HG03060 (cell line): ENCODE measurements around the gene PITX2.

Experiments used
- ATAC-seq: cut with Tn5 transposase; IDR thresholded peaks from one replicate; pipeline ENCODE4 v1.9.1; 2021; ENCODE audit warnings: low read depth, moderate number of reproducible peaks; ENCODE audit not compliant: unreplicated experiment

The PITX2 gene

DNA sequence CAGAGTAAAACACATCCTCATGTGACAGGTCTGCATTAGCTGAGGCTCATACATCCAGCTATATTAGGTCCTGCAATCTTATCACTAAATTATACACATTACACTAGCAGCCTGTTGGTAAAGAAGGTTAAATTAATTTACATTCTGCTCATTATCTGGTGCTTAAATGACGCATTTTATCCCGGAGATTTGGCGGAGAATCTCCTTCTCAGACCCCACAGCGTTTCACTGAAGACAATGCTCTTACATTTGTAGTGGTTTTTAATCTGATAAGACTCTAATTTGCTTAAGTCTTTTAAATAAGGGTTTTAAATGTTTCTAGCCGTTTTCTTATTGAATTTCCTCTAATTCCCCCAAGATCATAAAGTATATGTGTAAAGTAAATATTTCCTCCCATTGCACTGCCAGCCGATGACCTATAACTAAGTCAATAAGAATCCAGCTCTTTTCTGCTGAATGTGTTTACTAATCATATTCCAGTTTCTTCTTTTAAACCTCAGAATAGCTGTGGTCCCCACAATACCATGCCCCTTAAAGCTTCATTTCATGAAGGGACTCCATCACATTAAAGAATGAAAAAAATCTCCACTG lies 2.1 kb upstream of the PITX2 start:
- no peak for ATAC-seq

DNA sequence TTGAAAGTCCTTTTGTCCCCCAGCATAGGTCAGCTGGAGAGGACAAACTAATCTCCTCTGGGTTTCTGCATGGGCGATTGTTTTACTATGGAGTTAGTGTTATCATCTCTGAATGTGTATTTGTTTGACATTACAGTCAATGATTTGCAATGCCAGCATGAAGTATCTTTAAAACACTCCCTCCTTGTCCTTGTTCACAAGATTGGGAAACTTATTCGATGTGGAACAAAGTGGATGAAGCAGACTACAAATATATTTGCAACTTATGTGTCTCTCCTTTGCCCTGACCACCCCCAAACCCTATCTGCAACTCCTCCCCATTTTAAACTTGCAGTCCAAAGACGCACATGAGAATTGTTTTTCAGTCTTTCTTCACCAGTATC lies 1.5 kb upstream of the PITX2 start:
- ATAC-seq, result no peak

DNA sequence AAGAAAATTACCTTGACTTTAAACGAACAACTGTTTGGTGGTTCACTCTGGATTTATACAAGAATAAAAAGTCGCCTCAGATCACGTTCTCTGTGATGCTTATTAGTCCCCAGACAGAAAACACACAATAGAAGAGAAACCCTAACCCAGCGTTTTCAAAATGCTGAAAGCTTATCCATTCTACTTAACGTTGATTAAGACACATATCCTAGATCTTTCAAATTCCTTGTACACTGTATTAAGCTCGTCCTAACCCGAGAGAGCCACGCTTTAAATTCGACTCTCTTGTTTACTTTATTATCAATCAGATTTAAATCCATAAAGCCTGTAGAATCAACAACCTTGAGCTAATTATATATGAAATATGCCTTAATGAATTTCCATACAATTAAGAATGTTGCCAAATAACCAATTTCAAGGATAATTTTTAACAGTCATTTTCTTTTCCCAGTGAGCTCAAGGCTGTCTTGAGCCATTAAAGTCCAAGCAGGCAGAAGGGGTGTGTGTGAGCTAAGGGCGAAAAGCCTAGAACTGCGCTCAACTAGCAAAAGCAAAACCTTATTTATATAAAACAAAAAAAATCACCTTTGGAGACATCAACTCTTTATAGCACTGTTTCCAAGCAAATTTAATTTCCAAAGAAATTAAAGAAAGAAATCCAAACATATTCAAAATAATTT lies 981 bp upstream of the PITX2 start:
- ATAC-seq, result no peak

DNA sequence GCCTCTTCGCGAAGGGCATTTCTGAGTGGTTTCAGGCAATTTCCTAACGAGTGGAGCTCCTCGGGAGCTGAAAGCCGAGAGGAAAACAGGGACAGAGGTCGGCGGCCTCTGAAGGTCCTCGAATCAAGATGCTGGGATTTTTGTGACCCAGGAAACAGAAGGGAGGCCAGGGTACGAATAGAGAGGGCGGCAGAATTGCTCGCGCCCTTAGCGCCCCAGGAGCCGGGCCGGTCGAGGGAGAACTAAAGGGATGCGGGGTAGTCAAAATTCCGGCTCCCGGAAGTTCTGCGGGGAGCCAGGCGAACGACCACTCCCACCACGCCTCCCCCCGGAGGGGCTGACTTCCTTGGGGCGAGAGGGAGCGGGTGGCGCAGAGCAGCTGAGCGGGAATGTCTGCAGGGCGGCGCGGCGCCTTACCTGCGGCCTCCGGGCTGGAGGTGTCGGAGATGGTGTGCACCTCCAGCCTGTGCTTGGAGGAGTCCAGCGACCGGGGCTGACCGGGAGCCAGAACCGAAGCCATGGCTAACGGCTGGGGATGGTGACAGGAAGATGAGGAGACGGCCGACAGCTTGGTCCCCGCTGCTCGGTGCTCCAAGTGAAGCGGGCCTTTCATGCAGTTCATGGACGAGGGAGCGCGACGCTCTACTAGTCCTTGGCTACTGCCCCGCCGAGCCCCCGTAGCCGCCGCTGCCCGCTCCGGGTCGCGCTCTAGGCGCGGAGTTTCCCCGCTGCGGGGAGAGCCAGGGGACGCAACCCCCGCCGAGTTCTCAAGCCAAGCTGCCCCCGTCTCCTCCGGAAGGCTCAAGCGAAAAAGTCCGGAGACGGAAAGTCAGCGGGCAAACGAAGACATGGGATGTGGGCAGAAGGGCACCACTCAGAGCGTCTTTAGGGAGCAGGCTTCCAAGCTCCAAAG lies 782 bp downstream of the PITX2 start:
- ATAC-seq, result no peak

DNA sequence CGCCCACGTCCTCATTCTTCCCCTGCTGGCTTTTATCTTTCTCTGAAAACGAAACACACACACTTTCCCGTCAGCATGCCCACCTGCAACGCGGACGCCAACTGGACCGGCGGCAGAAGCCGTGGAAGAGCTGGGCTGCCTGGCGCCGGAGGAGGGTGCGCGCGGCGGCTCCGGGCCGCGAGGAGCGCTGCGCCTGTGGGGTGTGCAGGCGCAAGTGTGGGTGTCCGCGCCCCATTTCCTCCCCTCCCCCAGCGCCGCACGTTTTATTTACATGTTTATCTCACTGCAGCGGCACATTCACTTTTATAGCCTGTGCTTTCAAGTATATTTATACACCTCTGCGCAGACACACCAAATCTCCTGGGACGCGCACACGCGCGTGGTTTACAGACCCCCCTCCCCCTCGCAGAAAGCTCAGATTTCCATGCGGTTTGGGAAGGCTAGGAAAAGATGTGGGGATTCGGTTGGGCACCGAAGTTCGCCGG lies 1.5 kb downstream of the PITX2 start:
- no peak for ATAC-seq

DNA sequence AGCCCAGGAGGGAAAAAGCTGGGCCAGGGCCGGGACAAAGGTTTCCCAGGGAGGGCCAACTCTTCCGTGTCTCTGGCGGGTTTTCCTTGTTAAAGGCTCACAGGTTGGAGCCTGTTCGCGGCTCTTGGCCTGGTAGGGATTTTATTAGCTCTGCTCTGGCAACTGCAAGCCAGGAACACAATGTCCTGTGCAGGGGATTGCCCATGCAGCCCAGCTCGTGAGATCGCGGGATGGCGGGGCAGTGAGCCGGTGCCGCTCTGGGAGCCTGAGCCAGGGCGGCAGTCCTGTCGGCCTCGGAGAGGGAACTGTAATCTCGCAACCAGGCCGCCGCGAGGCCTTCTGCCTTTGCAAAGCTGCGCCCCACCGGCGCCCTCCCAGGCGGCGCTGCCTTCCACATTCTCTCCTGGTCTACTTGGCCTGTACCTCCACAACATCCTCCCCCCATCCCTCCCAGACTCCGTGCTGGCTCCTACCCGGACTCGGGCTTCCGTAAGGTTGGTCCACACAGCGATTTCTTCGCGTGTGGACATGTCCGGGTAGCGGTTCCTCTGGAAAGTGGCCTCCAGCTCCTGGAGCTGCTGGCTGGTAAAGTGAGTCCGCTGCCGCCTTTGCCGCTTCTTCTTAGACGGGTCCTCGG lies 2.1 kb downstream of the PITX2 start:
- ATAC-seq, result no peak

DNA sequence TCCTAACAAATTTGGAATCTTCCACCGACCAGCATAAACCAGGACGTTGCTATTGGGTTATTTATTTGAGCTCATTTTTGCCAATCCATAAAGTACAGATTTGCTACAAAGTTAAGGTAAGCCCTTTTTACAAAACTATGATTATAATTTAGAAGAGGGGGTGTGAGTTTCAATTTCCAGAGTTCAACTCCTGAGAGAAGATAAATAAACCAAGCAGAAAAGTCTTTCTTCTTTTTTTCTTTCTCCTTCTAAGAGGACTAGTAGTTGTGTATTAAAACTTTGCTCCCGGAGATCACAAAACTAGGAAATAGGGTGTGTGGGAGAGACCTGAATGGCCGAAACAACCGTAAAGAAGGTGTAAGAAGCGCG lies 2.6 kb downstream of the PITX2 start:
- ATAC-seq, result no peak

DNA sequence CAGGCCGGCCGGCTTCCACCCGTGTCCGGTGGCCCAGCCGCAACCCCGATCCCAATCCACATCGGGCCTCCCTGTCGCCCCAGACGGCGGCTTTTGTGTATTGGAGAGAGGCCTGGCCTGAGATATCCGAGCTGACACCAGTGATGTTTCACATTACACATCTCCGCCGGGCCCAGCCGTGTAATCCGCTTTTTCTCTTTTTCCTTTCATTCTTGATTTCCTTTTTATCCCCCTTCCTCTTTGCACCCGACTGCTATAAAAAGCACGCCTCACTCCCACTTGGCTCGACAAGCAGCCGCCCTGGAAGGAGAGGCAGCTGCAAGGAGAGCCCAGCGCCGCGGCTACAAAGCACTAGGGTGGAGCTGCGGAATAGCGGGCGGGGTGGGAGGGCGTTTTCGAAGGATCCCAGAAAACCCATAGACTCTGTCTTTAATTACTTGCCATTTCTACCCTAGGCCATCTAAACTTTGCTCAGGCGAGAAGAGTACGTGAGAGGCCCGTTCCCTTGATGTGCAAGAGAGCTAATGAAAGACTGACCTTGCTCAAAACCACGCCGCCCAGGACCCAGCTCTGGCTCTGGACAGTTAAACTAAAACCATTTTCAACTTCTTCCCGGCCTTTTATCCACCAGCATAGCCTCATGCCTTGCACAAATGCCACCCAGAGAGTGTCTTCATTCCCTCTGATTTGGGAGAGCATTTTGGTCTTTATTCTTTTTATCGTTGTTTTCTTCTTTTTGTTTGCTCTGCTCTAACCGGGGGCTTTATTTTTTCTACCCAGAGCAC lies 3.2 kb downstream of the PITX2 start:
- ATAC-seq, result no peak

DNA sequence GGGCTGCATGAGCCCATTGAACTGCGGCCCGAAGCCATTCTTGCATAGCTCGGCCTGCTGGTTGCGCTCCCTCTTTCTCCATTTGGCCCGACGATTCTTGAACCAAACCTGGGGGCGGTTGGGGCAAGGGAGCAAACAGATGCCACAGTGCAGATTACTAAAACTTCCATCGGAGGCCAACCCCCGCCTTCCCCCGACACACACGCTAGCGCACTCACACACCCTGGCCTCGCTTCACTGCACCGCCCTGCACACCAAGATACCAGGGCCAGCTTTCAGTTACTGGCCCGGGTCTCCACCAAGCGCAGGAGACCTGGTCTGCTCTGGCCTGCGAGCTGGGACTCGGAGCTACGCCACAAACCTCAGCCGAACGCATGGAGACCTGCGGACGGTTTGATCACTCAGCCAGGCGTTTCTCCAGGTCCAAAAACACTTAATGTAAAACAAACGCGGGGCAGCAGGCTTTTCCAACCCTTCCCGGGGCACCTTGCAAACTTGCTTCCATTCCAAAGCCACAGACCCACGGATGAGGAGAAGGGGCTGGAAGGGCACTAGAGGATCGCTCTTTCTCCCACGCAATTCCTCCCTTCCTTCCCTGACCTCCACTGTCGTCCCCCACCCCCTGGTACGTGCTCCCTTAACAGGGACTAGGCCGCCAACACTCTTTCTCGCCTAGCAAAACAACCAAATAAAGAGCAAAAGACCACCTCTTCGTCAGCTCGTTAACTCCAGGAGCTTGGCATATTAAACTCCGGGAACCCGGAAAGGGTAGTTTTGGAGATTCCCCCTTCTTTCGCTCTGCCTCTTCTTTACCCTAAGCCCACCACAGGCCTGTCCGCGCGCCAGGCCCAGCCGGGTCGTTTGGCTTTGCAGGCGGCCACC lies 4.1 kb downstream of the PITX2 start:
- no peak for ATAC-seq

DNA sequence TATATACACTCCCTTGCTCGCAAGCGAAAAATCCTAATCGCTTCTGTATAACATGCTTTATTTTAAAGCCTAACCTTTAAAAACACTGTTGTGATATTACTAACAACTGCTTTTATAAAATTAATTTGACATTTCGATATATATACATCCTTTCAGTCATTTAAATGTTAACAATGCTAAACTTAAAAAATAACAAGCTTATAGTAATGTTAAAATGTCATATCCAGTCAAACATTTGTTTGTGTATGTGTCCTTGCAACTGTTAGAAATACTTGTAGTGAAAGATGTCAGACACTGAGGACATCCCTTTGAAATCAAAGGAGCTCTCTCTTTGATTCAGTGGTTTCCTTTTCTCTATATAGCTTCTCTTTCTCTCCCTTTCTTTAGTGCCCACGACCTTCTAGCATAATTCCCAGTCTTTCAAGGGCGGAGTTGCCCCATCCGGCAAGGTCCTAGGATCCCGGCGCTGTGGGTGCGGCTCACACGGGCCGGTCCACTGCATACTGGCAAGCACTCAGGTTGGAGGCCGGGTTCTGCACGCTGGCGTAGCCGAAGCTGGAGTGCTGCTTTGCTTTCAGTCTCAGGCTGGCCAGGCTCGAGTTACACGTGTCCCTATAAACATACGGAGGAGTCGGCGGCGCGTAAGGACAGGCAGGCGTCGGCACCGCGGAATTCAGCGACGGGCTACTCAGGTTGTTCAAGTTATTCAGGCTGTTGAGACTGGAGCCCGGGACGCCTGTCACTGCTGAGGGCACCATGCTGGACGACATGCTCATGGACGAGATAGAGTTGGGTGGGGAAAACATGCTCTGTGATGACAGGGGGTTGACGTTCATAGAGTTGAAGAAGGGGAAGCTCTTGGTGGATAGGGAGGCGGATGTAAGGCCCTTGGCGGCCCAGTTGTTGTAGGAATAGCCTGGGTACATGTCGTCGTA lies 5.0 kb downstream of the PITX2 start:
- no peak for ATAC-seq

DNA sequence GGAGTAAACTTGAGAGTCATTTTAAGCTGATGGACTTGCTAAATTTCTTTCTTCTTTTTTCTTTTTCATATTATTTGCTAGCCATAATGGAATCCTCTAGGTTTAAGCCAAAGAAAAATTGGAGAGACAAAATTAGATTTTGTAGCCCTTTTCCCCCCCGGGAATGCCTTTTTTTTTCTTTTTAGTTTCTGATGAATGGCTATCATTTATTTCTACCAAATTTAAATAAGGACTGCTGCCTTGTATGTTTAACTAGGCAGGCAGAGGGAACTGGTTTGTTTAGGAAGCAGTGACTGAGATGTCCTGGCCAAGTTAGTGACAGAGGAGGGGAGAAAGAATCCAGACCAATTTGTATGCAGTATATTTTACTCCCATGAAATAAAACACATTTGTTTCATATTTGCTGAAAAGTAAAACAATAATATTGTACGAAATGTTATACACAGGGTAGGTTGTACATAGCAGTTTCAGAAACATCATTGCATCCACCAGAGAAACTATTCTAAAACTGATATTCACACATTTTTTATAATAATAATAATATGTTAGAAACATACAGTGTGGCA lies 5.7 kb downstream of the PITX2 start:
- no peak for ATAC-seq

DNA sequence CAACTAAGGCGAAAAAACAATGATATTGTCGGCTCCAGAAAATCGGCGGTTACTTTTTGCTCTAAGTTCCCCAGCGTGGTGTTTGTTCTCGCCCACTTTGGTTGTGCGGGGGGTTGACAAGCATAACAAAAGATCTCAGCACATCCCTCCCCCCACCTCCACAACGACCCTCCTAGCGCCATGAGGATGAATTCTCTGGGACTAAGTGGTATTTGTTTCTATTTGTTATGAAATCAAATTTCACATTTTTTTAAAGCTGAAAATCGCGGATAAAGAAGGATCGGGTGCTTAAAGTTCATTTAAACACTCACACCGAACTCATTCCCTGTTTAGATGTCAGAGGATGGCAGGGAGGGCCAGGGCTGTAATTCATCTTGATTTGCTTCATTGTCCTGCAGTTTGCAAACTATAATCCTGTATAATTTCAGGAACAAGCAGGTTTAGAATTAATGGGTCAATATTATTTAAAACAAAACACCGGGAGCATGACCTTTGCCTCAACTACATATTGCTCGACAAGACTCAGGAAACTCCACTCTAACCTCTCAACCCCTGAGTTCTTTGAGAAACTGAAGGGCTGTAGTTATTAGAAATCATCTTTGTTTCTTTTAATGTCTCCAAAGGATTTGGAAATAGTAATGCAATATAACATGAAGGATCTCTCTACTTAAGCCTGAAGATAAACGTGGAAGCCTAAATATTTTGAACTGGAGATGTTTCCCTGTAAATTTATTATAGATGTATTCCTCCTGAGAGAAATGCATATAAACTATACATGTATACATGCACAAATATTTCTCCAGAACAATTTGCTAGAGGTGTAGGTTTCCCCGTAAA lies 6.4 kb downstream of the PITX2 start:
- ATAC-seq, result no peak

DNA sequence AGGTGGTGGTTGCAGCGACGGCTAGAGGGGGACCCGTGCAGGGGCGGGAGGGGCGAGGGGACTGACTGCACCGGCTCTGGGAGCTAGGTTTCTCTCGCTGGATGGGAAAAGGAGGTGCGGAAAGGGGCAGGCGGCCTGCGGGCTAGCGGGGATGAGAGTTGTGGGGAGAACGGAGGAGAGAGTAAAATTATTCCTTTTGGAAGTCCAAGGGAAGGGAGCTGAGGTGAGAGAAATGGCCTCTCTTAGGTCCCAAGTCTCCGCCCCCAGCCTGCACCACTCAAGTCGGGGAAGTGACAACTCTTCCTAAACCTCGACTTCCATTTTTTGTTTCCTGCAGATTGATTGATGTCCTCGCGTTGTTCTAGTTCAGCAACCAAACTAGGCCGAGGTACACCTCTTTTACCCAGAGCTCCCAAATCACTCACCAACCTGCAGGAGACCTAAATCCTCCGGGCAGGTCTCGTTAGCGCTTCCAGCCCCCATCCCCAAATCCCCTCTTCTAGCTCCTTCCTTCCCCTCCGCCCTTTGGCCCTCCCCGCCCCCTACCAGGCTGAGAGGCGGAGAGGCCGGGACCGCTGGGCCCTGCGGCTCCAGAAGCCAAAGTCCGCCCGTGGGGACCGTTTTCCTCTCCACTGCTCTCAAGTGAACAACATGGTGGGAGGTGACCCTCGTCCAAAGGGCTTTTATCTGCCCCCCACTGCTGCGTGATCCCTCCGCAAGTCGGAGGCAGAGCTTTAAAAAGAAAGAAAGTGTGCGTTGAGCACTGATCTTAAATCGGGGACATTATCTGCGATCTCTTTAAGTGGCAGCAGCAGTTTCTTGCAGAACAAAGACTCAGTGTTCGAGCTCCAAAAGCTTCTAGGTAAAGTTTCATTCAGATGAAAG lies 7.3 kb downstream of the PITX2 start:
- no peak for ATAC-seq

DNA sequence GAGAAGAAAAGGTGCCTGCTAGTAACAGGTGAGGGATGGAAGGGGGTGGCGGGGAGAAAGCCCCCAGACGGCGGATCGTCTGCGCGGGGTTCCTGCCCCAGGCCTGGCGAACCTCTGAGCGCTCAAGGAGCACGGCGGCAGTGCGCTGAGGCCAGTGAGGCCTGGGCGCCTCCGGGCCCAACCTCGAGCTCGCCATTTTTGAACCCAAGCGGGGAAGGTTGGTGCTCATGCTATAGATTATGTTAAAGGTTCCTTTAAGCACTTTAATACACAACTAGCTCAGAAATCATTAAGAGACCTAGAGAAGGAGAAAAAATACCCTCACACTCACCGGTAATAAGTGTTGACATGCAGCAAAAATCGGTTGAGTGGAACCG lies 7.9 kb downstream of the PITX2 start:
- no peak for ATAC-seq

DNA sequence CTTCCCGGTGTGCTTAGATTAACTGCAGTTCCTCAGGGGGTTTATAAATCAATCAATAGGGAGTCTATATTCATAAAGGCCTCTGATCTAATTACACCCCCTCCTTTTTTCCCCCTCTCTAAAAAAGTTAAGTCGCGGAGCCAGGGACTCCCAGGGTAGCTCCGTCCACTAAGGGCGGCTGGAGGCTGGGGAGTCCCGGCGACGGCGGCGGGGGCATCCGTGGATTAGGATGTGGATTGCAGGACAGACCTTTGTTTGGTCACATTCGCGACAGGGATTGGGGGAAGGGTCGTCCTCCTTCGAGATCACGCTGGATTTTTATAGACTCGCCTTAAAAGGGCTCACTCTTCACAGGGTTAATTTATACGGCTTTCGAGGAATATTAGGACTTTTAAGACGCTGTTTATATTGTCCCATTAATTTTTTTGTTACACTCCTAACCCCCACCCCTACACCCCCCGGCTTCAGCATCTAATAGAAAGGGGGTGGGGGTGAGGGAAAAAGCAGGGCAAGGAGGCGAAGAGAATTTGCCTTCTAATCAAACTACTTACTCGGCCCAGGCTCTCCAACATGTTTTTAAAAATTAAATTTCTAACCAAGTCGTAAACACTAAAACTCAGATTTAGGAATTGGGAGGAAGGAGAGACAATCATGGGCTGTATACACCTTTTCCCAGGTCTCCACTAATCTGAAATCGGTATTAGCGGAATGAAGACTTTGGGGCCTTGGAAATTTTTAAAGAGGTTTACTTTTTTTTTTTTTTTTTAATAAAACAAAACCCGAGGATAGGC lies 8.5 kb downstream of the PITX2 start:
- ATAC-seq, result no peak
